ENCODE results near the gene EIPR1.

DNA sequence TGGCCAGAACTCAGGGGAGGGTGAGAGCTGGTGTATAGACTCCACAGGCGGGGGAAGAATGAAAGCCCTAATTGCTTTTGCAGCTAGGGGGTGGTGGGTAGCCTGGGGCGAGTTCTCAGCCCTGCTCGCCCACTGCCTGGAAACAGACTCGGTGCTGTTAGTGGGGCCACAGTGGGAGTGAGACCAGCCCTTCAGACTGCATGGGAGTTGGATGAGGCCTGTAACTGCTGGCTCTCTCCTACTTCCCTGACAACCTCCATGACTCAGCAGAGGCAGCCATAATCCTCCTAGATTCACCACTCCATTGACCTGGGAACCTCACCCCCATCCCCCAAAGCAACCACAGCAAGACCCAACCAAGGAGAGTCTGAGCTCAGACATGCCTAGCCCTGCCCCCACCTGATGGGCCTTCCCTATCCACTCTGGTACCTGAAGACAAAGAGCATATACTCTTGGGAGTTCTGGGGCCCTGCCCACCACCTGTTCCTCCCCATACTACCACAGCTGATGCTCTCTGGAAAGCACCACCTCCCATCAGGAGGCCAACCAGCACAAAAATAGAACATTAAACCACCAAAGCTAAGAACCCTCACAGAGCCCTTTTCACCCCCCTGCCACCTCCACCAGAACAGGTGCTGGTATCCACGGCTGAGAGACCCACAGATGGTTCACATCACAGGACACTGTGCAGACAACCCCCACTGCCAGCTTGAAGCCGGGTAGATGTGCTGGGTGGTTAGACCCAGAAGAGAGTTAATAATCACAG is 226.3 kb downstream of the EIPR1 start:
- TF ChIP-seq, protein P1, sequence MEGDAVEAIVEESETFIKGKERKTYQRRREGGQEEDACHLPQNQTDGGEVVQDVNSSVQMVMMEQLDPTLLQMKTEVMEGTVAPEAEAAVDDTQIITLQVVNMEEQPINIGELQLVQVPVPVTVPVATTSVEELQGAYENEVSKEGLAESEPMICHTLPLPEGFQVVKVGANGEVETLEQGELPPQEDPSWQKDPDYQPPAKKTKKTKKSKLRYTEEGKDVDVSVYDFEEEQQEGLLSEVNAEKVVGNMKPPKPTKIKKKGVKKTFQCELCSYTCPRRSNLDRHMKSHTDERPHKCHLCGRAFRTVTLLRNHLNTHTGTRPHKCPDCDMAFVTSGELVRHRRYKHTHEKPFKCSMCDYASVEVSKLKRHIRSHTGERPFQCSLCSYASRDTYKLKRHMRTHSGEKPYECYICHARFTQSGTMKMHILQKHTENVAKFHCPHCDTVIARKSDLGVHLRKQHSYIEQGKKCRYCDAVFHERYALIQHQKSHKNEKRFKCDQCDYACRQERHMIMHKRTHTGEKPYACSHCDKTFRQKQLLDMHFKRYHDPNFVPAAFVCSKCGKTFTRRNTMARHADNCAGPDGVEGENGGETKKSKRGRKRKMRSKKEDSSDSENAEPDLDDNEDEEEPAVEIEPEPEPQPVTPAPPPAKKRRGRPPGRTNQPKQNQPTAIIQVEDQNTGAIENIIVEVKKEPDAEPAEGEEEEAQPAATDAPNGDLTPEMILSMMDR (IDR thresholded peaks at IDR 0.05): no peak
- TF ChIP-seq POLR2A (IDR thresholded peaks at IDR 0.05): no peak
- no peak for TF ChIP-seq POLR2AphosphoS5 (IDR thresholded peaks at IDR 0.05)
- no peak for TF ChIP-seq EP300 (IDR thresholded peaks at IDR 0.05; ENCODE audit: low read depth)
